22Rv1 (cell line): Measurements from ENCODE around the gene MT2A.

Experiments
- CTCF ChIP-seq: fragments of 450-650 bp; IDR thresholded peaks from 2 replicates; pipeline ENCODE4 v1.5.1; 2017; ENCODE audit warnings: mild to moderate bottlenecking
- ZFX ChIP-seq: fragments of 450-650 bp; IDR thresholded peaks from 2 replicates; pipeline ENCODE4 v1.6.1; 2017; ENCODE audit warnings: antibody characterized with exemption, borderline replicate concordance

GRCh38 chr16:56651586-56651985 lies 43.2 kb downstream of the MT2A start, which contains the start of gene MT1B:
- no peak for TF ChIP-seq CTCF
- no peak for TF ChIP-seq ZFX
